ENCODE data around the gene ZCCHC3. TPM values are rescaled to one million over a fixed set of nuclear protein-coding genes. Genes with fewer than 3 reads are reported as not detected.

Gene ZCCHC3
- total and polyA plus RNA-seq, 4 donors, result 2.4 to 22.1 (median 5.6) TPM

- no peak overlapping the region for H3K4me3 ChIP-seq (ENCODE audit: low read depth in 1 of 3, low read length in 3 of 3)
- H3K27ac ChIP-seq (ENCODE audit: low read depth in 1 of 2, low read length in 2 of 2), result no peak overlapping the region
- H3K4me1 ChIP-seq (ENCODE audit: control insufficient read depth in 4 of 4, insufficient read depth in 4 of 4, low read length in 3 of 4), result no peaks in the 10 kb centered on the region
- H3K27me3 ChIP-seq (ENCODE audit: control insufficient read depth in 4 of 4, insufficient read depth in 4 of 4, low read length in 3 of 4), result no peaks in the 10 kb centered on the region
- peaks cover 0 to 21% (median 0%) of the 10 kb centered on the region in 4 donors for H3K36me3 ChIP-seq (ENCODE audit: control insufficient read depth in 4 of 4, insufficient read depth in 3 of 4, low read depth in 1 of 4, low read length in 3 of 4)
- WGBS, result 67% methylated on average over 3 of the region's 3 CpGs
- no peaks in the 10 kb centered on the region for H3K9me3 ChIP-seq (ENCODE audit: control insufficient read depth in 4 of 4, low read length in 3 of 4)
- TF ChIP-seq YY1 (IDR thresholded peaks at IDR 0.05), result no peak
- TF ChIP-seq, protein P1, sequence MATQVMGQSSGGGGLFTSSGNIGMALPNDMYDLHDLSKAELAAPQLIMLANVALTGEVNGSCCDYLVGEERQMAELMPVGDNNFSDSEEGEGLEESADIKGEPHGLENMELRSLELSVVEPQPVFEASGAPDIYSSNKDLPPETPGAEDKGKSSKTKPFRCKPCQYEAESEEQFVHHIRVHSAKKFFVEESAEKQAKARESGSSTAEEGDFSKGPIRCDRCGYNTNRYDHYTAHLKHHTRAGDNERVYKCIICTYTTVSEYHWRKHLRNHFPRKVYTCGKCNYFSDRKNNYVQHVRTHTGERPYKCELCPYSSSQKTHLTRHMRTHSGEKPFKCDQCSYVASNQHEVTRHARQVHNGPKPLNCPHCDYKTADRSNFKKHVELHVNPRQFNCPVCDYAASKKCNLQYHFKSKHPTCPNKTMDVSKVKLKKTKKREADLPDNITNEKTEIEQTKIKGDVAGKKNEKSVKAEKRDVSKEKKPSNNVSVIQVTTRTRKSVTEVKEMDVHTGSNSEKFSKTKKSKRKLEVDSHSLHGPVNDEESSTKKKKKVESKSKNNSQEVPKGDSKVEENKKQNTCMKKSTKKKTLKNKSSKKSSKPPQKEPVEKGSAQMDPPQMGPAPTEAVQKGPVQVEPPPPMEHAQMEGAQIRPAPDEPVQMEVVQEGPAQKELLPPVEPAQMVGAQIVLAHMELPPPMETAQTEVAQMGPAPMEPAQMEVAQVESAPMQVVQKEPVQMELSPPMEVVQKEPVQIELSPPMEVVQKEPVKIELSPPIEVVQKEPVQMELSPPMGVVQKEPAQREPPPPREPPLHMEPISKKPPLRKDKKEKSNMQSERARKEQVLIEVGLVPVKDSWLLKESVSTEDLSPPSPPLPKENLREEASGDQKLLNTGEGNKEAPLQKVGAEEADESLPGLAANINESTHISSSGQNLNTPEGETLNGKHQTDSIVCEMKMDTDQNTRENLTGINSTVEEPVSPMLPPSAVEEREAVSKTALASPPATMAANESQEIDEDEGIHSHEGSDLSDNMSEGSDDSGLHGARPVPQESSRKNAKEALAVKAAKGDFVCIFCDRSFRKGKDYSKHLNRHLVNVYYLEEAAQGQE (IDR thresholded peaks at IDR 0.05), result no peak
- H3K9ac ChIP-seq (ENCODE audit: low read depth in 1 of 2, low read length in 2 of 2), result no peak overlapping the region
- no peak for DNase-seq (ENCODE audit: low spot score)
These were observed 19.9 kb upstream of the ZCCHC3 start for GRCh38 chr20:277496-277781.

DNA sequence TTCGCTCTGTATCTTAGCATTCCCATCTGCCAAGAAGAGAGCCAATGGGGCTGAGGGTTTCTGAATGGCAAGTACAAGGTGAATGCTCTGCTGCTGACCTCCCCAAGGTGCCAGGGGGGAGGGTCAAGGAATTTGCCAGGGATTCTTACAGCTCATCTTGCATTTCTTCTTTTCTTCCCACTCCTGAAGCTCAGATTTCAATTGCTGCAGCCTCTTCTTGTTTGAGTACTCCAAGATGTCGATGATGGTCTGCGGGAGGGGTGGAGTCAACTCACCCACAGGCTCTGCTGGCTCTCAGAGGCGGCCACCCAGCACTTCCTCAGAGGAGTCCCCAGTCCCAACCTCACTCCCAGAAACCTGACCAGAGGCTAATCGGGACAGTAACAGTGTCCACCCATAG, 19.2 kb upstream of the ZCCHC3 start:
- no peaks in the 10 kb centered on the region for H3K27me3 ChIP-seq (ENCODE audit: control insufficient read depth in 4 of 4, insufficient read depth in 4 of 4, low read length in 3 of 4)
- no peak overlapping the region for H3K4me3 ChIP-seq (ENCODE audit: low read depth in 1 of 3, low read length in 3 of 3)
- peaks cover 0 to 21% (median 0%) of the 10 kb centered on the region in 4 donors for H3K36me3 ChIP-seq (ENCODE audit: control insufficient read depth in 4 of 4, insufficient read depth in 3 of 4, low read depth in 1 of 4, low read length in 3 of 4)
- H3K4me1 ChIP-seq (ENCODE audit: control insufficient read depth in 4 of 4, insufficient read depth in 4 of 4, low read length in 3 of 4), result no peaks in the 10 kb centered on the region
- 92% methylated on average over 5 of the region's 5 CpGs for WGBS
- DNase-seq (ENCODE audit: low spot score), result no peak
- H3K9ac ChIP-seq (ENCODE audit: low read depth in 1 of 2, low read length in 2 of 2), result no peak overlapping the region
- TF ChIP-seq FOXA2 (IDR thresholded peaks at IDR 0.05) (no peak), RXRA (IDR thresholded peaks at IDR 0.05) (no peak), TAF1 (conservative IDR thresholded peaks at IDR 0.05) (no peak), GABPA (IDR thresholded peaks at IDR 0.05 in 1 of 2, conservative IDR thresholded peaks at IDR 0.05 in 1 of 2) (no peak), EGR1 (IDR thresholded peaks at IDR 0.05; ENCODE audit: low read depth in 2 of 2) (no peak), RAD21 (IDR thresholded peaks at IDR 0.05) (no peak), HNF4G (IDR thresholded peaks at IDR 0.05) (no peak), FOXA1 (IDR thresholded peaks at IDR 0.05) (no peak), MAX (IDR thresholded peaks at IDR 0.05) (no peak), HNF4A (conservative IDR thresholded peaks at IDR 0.05) (no peak), ZBTB33 (IDR thresholded peaks at IDR 0.05) (no peak), NR2F2 (IDR thresholded peaks at IDR 0.05) (no peak), SP1 (IDR thresholded peaks at IDR 0.05) (no peak), JUND (IDR thresholded peaks at IDR 0.05) (no peak), YY1 (IDR thresholded peaks at IDR 0.05) (no peak)
- TF ChIP-seq, protein P2, sequence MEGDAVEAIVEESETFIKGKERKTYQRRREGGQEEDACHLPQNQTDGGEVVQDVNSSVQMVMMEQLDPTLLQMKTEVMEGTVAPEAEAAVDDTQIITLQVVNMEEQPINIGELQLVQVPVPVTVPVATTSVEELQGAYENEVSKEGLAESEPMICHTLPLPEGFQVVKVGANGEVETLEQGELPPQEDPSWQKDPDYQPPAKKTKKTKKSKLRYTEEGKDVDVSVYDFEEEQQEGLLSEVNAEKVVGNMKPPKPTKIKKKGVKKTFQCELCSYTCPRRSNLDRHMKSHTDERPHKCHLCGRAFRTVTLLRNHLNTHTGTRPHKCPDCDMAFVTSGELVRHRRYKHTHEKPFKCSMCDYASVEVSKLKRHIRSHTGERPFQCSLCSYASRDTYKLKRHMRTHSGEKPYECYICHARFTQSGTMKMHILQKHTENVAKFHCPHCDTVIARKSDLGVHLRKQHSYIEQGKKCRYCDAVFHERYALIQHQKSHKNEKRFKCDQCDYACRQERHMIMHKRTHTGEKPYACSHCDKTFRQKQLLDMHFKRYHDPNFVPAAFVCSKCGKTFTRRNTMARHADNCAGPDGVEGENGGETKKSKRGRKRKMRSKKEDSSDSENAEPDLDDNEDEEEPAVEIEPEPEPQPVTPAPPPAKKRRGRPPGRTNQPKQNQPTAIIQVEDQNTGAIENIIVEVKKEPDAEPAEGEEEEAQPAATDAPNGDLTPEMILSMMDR (IDR thresholded peaks at IDR 0.05; ENCODE audit: low read depth, low read length, missing input control), result no peak
- TF ChIP-seq, protein P1 (IDR thresholded peaks at IDR 0.05), result no peak
- TF ChIP-seq, protein P3, sequence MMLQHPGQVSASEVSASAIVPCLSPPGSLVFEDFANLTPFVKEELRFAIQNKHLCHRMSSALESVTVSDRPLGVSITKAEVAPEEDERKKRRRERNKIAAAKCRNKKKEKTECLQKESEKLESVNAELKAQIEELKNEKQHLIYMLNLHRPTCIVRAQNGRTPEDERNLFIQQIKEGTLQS (IDR thresholded peaks at IDR 0.05), result no peak
- no peak overlapping the region for H3K27ac ChIP-seq (ENCODE audit: low read depth in 1 of 2, low read length in 2 of 2)
- H3K9me3 ChIP-seq (ENCODE audit: control insufficient read depth in 4 of 4, low read length in 3 of 4), result no peaks in the 10 kb centered on the region

Measured in liver (tissue), 9 donors.